Astrocyte (in vitro differentiated cells and primary cell): ENCODE results near the gene CDK6.

Source experiments
- EZH2 ChIP-seq: IDR thresholded peaks from 2 replicates; pipeline ENCODE4 v1.6.1; 2012; ENCODE audit warnings: mild to moderate bottlenecking, low read length, inconsistent platforms; ENCODE audit not compliant: insufficient read depth
- TF ChIP-seq, protein P1 (sequence below): IDR thresholded peaks from 2 replicates; pipeline ENCODE4 v1.5.1; 2011; ENCODE audit warnings: low read depth, mild to moderate bottlenecking, inconsistent platforms, low read length, moderate library complexity; ENCODE audit not compliant: insufficient read depth

DNA sequence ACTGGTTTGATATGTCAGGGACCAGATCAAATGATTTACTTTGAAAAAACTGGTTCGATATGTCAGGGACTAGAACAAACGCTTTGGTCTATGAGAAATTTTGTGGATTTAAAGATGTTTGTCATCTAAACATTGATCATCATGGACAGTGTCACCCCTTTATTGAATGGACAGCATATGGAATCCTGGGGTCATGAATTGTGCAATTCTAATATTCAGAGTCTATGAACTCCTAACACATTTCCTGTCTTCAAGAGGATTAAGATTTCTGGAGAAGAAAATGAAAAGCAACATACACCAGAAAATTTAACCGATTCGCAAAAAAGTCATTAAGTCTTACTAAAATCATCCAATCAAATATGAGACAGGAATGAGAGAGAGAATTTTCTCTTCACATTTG lies 139.8 kb downstream of the CDK6 start:
- TF ChIP-seq, protein P1, sequence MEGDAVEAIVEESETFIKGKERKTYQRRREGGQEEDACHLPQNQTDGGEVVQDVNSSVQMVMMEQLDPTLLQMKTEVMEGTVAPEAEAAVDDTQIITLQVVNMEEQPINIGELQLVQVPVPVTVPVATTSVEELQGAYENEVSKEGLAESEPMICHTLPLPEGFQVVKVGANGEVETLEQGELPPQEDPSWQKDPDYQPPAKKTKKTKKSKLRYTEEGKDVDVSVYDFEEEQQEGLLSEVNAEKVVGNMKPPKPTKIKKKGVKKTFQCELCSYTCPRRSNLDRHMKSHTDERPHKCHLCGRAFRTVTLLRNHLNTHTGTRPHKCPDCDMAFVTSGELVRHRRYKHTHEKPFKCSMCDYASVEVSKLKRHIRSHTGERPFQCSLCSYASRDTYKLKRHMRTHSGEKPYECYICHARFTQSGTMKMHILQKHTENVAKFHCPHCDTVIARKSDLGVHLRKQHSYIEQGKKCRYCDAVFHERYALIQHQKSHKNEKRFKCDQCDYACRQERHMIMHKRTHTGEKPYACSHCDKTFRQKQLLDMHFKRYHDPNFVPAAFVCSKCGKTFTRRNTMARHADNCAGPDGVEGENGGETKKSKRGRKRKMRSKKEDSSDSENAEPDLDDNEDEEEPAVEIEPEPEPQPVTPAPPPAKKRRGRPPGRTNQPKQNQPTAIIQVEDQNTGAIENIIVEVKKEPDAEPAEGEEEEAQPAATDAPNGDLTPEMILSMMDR = no peak
- no peak for TF ChIP-seq EZH2
